Sigmoid colon (tissue), 4 donors: ENCODE measurements around the gene EXO5.

Source experiments
- POLR2A ChIP-seq, 2 donors: fragments of 450-650 bp; IDR thresholded peaks; one replicate each; pipeline ENCODE4 v1.6.1; 2016; ENCODE audit warnings: antibody characterized with exemption in 2 of 2, mild to moderate bottlenecking in 2 of 2, moderate library complexity in 2 of 2
- POLR2AphosphoS5 ChIP-seq, 4 donors: sonication (generic); formaldehyde crosslinking; IDR thresholded peaks; one replicate each; pipeline ENCODE4 v1.6.1; 2017; ENCODE audit warnings: antibody characterized with exemption in 4 of 4
- TF ChIP-seq, protein P1 (sequence below), 4 experiments: fragments of 450-650 bp in 3 of 4; fragments of 200-600 bp in 1 of 4; IDR thresholded peaks; one replicate each; pipeline ENCODE4 v1.5.1; 2016 to 2019; ENCODE audit warnings: antibody characterized with exemption in 4 of 4, mild to moderate bottlenecking in 3 of 4, moderate library complexity in 2 of 4

DNA sequence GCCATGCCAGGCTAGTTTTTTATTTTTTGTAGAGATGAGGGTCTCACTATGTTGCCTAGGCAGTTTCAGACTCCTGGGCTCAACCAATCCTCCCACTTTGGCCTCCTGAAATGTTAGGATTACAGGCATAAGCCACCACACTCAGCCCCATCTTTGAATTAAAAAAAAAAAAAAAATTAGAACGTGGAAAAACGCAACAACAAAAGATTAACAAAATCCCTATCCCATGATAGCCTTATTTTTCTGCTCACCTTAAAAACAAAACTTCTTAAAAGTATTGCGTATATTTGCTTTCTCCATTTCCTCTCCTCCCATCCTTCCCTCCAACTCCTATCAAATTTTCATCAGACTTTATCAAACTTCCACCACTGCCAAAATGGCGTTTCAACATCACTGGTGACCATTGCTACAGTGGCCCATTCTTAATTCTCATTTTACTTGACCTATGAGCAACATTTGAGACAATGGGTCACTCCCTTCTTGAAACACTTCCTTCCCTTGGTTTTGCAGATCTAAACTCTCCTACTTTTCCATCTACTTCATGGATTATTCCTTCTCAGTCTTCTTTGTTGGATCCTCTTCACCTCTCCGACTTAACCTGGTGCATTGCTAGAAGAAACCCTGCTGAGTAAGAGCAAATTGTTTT, 22.3 kb downstream of the EXO5 start:
- TF ChIP-seq POLR2A (IDR thresholded peaks at IDR 0.05) (no peak), POLR2AphosphoS5 (IDR thresholded peaks at IDR 0.05) (no peak)
- TF ChIP-seq, protein P1, sequence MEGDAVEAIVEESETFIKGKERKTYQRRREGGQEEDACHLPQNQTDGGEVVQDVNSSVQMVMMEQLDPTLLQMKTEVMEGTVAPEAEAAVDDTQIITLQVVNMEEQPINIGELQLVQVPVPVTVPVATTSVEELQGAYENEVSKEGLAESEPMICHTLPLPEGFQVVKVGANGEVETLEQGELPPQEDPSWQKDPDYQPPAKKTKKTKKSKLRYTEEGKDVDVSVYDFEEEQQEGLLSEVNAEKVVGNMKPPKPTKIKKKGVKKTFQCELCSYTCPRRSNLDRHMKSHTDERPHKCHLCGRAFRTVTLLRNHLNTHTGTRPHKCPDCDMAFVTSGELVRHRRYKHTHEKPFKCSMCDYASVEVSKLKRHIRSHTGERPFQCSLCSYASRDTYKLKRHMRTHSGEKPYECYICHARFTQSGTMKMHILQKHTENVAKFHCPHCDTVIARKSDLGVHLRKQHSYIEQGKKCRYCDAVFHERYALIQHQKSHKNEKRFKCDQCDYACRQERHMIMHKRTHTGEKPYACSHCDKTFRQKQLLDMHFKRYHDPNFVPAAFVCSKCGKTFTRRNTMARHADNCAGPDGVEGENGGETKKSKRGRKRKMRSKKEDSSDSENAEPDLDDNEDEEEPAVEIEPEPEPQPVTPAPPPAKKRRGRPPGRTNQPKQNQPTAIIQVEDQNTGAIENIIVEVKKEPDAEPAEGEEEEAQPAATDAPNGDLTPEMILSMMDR (IDR thresholded peaks at IDR 0.05) = no peak
